ENCODE measurements around the gene TYMS.

TYMS gene

DNA sequence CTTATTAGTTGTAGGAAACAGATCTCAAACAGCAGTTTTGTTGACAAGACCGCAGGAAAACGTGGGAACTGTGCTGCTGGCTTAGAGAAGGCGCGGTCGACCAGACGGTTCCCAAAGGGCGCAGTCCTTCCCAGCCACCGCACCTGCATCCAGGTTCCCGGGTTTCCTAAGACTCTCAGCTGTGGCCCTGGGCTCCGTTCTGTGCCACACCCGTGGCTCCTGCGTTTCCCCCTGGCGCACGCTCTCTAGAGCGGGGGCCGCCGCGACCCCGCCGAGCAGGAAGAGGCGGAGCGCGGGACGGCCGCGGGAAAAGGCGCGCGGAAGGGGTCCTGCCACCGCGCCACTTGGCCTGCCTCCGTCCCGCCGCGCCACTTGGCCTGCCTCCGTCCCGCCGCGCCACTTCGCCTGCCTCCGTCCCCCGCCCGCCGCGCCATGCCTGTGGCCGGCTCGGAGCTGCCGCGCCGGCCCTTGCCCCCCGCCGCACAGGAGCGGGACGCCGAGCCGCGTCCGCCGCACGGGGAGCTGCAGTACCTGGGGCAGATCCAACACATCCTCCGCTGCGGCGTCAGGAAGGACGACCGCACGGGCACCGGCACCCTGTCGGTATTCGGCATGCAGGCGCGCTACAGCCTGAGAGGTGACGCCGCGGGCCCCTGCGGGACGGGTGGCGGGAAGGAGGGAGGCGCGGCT lies at the start of gene TYMS:
Gene TYMS (plus strand): TSS at position 343 of the 690 bp plus-strand sequence. CDS start 90 bp downstream, at position 433.
- DNase-seq (ENCODE audit: low read depth), result peak; percentile 6

DNA sequence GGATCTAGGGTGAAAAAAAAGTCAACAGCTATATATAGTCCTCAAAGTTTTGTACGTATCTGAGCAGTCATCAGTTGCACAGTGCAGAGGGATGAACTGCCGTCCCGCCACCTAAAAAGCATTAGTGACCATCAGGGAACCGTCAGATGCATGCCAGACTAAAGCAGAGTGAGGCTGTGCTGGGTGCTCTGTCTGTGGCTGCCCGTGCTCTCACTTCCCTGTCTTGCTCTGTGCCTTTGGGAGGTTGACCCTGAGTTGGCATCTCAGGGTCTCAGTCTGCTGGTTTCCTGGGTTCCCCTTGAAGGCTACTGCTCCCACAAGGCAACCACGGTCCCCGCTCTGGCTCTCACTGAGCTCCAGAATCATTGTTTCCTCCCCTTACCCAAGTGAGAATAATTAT lies 49.5 kb upstream of the TYMS start:
- no peak for DNase-seq (ENCODE audit: low read depth)

DNA sequence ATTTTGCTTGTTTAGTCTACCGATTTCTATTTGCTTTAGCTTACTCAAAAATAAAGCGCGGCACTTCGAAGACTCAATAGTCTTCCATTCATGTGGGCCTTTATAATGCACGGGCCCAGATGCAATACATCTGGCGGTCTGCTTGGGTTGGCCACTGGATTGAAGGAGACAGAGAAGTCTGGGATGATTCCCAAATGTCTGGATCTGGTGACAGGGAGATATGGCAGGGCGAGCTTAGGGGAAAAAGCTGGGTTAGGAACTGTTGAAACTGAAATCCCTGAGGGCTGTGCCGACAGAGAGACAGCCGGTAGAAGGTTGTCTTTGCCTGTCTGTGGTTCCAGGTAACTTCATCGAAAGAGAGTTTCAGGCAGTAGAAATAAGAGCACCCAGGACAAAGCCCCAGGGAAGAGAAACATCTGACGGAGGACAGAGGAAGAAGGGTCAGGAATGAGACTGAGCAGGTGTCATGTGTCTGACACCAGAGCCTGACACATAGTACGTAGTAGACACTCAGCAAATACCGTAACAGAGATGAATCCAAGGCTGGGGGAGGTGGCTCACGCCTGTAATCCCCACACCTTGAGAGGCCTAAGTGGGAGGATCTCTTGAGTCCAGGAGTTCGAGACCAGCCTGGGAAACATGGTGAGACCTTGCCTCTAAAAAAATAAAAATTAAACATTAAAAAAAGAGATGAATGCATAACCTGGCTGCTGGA lies 47.1 kb upstream of the TYMS start:
- no peak for DNase-seq (ENCODE audit: low read depth)

DNA sequence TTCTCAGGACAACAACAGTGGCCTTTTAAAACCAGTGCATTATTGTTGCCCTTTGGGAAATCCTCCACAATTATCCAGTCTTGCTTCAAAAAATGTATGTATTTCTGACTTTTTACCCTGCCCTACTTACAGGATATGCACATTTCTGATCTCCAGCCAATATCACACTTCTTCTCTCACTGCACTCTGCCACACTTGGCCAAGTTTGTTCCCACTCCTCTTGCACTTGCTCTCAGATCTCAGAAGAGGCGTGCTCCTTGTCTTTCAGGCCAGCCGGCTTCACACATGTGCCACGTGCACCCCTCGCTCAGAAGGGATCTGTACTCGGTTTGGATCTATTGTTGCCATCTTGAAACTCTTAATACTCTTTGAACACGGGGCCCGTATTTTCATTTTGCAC lies 45.3 kb upstream of the TYMS start:
- DNase-seq (ENCODE audit: low read depth), result no peak

DNA sequence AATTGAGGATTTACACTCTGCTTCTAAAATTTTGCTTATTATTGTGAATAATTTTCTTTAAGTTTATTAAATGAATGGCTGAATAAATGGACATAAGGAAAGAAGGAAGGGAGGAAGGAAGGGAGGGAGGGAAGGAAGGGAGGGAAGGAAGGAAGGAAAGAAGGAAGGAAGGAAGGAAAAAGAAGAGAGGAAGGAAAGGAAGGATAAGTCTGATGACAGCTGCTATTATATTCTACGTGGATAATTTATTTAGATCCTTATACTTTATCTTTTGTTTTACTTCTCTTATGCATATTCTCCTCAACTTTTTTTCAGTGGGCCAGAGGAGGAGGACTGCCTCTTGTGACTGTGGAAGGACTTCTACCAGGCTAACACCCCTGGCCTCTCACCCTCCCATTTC lies 43.3 kb upstream of the TYMS start:
- no peak for DNase-seq (ENCODE audit: low read depth)

DNA sequence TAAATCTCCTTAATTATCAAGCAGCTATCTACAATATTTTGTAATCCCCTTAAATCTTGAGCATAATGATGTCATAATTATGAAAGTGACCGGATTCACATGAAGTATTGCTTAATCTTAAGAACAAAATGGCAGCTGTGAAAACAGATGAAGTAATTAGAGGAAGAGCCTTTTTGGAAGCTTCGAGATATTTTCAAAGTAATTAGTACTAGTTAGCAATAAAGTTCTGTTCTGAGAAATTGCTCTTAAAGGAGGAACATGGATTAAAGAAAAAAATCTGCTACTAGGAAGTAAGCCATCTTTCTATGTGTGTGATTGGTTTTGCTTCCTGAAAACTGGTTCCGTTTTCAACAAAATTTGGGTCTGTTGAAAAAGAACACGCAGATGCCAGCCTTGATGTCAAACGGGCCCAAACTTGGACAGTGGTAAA lies 42.3 kb upstream of the TYMS start:
- DNase-seq (ENCODE audit: low read depth), result no peak

DNA sequence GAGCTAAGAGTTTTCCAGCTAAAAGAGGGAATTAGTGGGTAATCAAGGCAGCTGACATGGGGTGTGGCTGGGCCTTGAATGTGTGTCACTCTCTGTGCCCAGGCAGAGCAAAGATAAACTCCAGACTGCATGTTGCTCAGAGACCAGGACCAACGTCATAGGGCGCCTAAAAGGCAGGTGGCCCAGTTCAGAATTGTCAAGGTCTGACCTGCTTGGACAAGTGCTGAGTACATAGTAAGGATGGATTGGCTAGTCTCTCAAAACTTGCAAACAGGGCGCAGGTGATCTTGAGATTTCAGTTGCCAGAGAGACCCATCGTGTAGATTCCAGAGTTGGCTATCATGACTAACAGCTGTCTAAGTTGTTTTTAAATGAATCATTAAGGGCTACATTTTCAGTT lies 41.7 kb upstream of the TYMS start:
- DNase-seq (ENCODE audit: low read depth), result no peak

DNA sequence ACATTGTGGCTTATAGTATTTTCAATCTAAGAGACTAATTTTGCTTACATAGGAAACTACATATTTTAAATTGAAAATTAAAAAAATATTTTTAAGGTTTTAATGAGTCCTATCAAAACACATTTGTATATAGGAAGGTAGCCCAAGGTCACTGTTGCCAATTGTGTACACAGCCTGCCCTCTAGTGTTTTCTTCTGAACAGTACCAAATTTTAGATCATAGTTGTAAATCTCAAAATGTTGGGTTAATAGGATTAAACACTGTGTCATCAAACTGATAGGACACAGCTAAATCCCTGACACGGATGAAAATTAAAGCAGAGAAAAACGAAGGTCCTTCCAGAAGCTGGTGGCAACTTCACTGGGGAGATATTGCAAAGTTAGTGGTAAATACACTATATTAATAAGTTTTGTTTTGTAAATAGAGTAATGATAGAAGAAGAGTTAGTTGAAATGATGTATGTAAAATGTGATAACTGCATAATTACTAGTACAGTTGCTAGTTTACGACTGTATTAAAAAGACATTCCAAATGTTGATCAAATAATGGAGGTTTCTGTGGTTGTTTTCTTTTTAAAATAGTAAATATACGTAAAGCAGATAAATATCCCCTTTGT lies 41.0 kb upstream of the TYMS start:
- no peak for DNase-seq (ENCODE audit: low read depth)

DNA sequence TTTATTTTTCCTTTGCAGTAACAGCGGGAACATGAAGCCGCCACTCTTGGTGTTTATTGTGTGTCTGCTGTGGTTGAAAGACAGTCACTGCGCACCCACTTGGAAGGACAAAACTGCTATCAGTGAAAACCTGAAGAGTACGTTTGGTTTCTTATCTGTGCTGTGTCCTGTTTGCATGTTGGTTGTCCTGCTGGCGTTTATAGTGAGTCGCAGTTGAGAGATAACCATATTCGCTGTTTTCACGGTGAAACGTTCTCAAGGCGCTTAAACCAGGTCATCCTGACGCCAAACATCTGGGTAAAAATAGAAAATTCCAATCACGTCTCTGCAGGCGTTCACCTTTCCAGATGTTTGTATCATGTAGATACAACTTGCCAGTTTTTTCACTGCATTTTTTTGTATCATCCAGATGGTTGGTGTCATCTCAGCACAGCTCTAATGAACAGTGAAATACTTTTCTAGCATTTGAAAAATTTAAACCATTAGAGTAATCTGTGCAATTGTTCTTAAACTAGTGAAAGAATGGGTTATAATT lies 39.4 kb upstream of the TYMS start:
- DNase-seq (ENCODE audit: low read depth), result no peak

DNA sequence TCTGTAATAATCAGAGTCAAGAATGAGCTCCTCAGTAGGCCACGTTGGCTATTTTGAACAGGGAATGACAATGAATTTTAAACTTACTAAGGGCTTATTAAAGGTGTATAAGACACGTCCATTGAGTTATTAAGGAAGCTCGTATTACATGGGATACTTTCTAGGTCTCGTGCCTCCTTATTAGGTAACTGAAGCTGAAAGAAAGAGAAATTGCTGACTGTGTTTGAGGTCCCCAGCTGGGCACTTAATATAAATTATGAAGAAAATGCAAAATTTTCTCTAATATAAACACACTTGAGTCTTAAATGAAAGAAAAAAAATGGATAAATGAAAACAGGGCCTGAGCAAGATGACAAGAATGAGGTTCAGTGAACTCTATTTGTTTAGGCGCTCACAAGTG lies 38.8 kb upstream of the TYMS start:
- no peak for DNase-seq (ENCODE audit: low read depth)

DNA sequence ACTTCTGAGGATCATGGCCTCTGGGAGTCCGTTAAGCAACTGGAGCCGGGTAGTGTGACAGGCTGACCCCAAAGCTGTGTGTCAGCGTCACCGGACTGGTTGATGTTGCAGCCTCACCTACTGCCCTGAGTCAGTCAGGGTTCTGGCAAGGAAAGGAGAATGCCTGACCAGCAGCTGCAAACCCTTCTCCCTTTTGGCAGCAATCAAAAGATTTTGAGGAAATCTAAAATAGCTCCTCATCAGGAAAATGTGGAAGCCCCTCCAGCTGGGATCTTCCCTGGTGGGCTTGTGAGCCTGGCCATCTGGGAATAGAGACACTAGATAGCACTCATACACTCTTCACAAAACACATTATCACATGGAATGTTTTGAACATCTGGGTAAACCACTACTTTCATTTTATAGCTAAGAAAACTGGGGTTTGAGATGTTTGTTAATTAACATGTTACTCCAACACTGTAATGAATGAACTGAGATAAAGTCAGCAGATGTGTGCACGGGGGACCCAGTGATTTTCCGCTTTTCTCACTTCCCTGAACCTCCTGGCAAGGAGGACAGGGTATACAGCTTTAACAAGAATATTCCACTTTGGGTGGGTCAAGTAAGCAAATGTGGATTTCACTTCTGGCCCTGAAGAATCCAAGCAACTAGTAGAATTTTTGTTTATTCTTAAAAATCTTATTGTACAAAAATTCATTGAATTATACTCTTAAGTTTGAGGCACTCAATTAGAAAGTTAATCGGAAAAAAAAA lies 36.0 kb upstream of the TYMS start:
- DNase-seq (ENCODE audit: low read depth), result no peak

DNA sequence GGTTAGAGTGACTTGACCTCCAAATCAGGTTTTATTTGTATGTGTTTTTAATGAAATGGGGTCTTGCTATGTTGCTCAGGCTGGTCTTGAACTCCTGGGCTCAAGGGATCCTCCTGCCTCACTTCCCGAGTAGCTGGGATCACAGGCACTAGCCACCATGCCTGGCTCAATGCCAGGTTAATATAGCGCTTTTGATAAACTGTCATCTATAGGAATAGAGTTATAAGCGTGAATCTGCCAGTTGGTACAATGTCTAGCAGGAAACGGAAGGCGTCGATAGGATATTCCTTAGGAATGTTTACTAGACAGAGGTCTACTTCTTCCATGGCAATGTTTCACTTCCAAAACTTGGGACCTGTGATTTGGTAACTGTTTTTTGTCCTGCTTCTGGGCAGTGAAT lies 35.2 kb upstream of the TYMS start:
- no peak for DNase-seq (ENCODE audit: low read depth)

DNA sequence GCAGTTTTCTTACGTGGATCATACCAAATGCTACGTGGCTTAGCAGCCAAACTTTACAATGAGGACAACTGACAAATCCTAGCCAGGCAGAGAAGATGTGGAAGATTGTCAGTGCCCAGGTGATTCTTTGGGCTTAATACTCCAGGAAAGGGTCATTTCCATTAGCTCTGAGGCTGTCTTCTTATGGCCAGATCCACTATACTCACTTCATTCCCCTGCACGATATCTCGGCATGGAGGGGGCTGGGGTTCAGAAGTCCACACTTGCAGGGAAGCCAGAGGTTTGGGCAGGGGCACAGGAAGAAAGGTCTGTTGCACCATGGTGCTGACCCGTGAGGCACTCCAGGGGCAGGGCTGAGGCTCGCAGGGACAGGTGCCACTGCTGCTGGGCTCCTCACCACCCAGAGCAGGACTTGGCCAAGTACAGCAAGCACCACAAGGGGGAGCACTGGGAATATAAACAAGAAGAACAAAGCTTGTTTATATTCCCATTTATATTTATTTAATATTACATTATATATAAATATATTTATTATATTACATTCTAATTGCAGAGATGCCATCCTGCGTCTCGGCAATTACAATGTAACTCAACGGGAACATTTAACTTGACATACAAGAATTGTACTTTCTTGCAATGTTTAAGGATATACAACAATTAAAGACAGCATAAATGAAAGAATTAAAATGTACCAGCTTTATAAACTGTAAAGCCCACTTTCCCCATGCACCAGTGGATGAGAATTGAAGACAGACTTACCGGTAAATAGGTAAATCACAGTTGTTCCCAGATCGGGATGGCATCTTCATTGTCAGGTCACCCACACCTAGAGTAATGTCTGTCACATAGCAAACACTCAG lies 33.5 kb upstream of the TYMS start:
- DNase-seq (ENCODE audit: low read depth), result peak; percentile 7

DNA sequence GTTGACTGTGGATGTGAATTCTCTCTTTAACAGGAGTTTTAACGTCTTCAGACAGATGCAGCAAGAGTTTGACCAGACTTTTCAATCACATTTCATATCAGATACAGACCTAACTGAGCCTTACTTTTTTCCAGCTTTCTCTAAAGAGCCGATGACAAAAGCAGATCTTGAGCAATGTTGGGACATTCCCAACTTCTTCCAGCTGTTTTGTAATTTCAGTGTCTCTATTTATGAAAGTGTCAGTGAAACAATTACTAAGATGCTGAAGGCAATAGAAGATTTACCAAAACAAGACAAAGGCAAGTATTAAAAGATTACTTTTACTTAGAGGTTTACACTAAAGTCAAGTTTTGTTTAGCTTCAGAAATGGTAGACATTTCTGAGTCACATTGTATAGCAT lies 30.2 kb upstream of the TYMS start:
- peak; percentile 13 for DNase-seq (ENCODE audit: low read depth)

DNA sequence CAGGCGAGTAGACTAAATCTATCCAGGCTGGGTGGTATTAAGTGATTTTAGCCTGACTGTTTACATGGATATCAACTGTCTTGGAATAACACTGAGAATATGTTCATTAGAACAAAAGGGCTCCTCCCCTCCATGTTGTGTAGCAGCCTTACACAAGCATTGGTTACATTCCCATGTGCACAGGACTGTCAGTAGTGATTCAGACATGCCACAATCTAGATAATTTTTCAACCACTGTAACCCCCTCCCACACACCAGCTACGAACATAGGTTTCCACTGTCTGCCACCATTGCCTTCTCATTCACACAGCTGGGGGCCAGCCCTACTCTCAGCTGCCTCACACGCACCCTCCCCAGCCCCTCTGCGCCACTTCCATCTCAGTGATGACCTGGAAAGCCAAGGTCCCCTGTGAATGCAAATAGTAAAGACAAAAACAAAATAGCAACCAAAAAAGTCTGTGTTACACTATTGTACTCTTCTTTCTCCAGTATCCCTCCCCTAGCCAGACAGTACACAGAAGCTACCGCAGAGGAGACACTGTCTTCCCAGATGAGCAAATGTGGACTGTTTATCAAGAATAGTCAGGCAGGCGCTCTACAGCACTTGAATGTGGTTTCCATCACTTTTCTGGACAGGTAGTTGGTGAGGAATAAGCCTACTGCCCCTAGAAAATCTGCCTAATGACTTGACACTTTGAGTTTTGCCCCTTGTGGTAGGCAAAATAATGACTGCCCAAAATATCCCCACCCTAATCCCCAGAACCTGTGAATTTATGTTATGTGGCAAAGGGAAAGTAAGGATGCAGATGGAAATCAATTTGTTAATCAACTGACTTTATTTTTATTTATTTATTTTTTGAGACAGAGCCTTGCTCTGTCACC lies 27.9 kb upstream of the TYMS start:
- no peak for DNase-seq (ENCODE audit: low read depth)

DNA sequence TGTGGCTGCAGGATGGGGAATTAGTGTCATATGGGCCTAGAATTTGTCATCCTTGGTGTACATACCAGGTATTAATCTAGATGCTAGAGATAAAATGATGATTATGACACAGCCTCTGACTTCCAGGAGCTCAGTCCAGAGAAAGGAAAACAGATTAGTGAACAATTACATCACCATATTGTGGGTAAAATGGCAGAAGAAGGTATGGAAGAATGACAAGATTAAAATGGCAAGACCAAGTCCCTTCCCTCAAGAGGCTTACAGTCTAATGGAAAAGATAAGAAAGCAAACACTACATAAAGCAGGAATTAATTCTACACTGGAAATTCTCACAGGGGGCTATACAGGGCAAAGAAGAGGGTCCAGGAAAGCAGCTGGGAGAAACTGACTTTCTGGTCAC lies 25.9 kb upstream of the TYMS start:
- DNase-seq (ENCODE audit: low read depth), result no peak

DNA sequence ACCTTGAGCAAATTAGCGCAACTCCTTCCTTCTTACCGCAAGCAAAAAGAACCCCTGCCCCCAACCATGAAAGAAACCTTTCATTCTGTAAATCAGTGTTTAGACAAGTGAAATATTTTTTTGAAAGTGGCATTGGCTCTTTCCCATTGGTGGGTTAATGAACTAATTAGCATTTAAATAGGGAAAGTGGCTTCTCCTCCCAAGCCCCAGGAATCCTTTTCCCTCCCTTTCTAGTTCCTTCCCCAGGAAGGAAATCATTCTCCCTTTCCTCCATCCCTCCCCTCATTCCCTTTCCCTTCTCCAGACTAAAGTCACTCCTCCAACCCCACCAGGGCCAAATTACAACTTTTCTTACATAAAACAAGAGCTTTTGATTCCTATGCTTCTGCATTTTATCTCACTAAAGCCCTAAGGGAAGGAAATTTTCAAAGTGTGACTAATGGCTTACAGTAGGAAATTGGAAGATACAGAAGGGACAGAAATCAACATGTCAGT lies 22.9 kb upstream of the TYMS start:
- DNase-seq (ENCODE audit: low read depth), result no peak

DNA sequence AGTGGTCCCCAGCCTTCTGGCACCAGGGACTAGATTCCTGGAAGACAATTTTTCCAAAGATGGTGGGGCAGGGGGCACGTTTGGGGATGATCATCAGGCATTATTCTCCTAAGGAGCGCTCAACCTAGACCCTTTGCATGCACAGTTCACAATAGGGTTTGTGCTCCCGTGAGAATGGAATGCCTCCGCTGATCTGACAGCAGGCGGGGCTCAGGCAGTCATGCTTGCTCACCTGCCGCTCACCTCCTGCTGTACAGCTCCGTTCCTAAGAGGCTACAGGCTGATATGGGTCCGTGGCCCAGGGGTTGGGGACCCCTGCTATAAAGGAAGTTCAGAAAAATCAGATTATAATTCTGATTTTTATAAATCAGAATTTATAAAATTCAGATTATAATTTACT lies 22.3 kb upstream of the TYMS start:
- DNase-seq (ENCODE audit: low read depth), result no peak

DNA sequence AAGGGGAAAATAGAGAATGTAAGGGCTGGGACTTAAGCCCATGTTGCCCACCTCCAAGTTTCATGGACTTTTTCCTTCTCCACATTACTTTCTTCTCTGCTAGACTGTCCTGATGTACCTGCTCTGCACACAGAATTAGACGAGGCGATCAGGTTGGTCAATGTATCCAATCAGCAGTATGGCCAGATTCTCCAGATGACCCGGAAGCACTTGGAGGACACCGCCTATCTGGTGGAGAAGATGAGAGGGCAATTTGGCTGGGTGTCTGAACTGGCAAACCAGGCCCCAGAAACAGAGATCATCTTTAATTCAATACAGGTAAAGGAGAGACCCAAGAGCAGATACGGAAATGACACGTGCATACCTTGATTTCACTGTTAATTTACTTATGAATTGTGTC lies 16.2 kb upstream of the TYMS start:
- DNase-seq (ENCODE audit: low read depth), result no peak

DNA sequence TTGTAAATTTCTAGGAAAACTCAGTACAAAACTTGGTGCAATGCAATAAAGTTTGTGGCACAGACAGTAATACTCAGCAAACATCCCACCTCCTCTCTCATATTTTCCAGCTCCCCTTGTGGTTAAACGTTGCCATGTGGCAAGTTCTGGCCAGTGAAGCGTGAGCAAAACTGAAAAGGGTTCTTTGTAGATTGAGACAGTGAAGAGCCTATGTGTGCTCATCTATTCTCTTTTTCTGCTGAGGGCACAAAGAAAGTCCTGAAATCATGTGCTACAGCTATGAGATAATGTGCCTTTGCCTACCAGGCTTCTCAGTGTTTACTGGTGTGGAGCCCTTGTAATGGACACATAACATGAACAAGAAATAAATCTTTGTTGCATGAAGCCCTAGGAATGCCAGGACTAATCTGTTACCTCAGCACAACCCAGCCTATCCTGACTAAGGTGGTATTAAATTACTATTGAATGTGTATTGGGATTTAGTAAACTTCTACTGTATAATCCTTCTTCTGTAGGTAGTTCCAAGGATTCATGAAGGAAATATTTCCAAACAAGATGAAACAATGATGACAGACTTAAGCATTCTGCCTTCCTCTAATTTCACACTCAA lies 13.0 kb upstream of the TYMS start:
- no peak for DNase-seq (ENCODE audit: low read depth)
